ENCODE results near the gene EXOC3L4.
"Not testable (repeated sequence)": the region's sequence is repeated elsewhere in the genome, so short reads cannot be mapped to it uniquely, and the experiment has no call there.

DNA sequence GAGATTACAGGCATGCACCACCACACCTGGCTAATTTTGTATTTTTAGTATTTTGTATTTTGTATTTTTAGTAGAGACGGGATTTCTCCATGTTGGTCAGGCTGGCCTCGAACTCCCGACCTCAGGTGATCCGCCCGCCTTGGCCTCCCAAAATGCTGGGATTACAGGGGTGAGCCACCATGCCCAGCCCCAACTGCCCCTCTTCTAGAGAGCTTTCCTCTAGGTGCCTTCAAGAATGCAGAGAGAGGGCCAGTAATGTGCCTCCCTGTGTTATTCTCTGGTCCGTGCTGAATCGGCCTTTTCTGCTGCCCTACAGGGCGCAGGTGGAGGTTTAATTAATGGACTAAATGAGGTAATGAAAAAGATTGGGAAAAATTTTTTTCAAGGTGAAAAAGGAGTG is 25.0 kb downstream of the EXOC3L4 start:
- TF ChIP-seq, protein P1, sequence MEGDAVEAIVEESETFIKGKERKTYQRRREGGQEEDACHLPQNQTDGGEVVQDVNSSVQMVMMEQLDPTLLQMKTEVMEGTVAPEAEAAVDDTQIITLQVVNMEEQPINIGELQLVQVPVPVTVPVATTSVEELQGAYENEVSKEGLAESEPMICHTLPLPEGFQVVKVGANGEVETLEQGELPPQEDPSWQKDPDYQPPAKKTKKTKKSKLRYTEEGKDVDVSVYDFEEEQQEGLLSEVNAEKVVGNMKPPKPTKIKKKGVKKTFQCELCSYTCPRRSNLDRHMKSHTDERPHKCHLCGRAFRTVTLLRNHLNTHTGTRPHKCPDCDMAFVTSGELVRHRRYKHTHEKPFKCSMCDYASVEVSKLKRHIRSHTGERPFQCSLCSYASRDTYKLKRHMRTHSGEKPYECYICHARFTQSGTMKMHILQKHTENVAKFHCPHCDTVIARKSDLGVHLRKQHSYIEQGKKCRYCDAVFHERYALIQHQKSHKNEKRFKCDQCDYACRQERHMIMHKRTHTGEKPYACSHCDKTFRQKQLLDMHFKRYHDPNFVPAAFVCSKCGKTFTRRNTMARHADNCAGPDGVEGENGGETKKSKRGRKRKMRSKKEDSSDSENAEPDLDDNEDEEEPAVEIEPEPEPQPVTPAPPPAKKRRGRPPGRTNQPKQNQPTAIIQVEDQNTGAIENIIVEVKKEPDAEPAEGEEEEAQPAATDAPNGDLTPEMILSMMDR (tag by site-specific recombination; IDR thresholded peaks at IDR 0.05), result not testable (repeated sequence)
- TF ChIP-seq YY1 (tag by site-specific recombination; IDR thresholded peaks at IDR 0.05); ZNF302 (tag by site-specific recombination; IDR thresholded peaks at IDR 0.05; ENCODE audit: low read depth); ZNF654 (tag by site-specific recombination; IDR thresholded peaks at IDR 0.05; ENCODE audit: low read depth); ZXDB (tag by site-specific recombination; IDR thresholded peaks at IDR 0.05): not testable (repeated sequence)
